ENCODE results near the gene AQP6.

DNA sequence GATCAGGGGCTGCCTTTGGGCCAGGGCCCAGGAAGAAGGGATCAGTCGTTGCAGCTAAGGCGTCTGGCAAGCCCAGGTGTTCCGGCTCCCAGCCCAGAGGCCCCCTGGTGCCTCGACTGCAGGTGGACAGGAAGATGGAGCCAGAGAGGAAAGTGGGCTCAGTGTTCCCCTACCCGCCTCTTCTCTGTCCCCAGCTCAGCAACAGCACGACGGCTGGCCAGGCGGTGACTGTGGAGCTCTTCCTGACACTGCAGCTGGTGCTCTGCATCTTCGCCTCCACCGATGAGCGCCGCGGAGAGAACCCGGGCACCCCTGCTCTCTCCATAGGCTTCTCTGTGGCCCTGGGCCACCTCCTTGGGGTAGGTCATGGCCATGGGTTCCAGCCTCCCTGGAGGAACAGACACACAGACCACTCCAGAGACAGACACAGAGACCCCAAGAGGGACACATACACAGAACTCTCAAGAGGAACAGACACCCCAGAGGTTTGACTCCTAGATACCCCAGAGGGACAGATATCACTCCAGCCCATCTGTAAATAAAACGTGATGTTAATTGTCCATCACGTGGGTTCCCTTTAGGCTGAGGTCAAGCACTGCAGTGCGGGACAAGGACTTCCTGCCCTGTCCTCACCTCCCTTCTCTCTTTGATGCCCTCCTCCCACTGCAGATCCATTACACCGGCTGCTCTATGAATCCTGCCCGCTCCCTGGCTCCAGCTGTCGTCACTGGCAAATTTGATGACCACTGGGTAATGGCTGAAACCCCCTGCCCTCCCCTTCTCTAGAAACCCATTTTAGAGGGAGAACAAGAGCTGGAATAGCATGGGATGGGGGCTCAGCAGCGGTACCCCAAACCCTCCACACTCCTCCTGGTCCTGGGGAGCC is 18.5 kb upstream of the AQP6 start:
- TF ChIP-seq, protein P1, sequence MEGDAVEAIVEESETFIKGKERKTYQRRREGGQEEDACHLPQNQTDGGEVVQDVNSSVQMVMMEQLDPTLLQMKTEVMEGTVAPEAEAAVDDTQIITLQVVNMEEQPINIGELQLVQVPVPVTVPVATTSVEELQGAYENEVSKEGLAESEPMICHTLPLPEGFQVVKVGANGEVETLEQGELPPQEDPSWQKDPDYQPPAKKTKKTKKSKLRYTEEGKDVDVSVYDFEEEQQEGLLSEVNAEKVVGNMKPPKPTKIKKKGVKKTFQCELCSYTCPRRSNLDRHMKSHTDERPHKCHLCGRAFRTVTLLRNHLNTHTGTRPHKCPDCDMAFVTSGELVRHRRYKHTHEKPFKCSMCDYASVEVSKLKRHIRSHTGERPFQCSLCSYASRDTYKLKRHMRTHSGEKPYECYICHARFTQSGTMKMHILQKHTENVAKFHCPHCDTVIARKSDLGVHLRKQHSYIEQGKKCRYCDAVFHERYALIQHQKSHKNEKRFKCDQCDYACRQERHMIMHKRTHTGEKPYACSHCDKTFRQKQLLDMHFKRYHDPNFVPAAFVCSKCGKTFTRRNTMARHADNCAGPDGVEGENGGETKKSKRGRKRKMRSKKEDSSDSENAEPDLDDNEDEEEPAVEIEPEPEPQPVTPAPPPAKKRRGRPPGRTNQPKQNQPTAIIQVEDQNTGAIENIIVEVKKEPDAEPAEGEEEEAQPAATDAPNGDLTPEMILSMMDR (IDR thresholded peaks at IDR 0.05) = no peak
- TF ChIP-seq POLR2A (IDR thresholded peaks at IDR 0.05) = no peak

Data from right lobe of liver (tissue), 4 donors.